Stimulated activated CD8-positive, alpha-beta memory T cell treated with anti-CD3 and anti-CD28 coated beads, Interleukin-2, amount 100 ng/mL, for 48 hours (primary cell): ENCODE results near the gene DUSP11.
"Not testable (repeated sequence)": the region's sequence is repeated elsewhere in the genome, so short reads cannot be mapped to it uniquely, and the experiment has no call there.

Experiments used
- DNase-seq, 2 donors: peaks; one replicate each; pipeline ENCODE4 v3.0.0-alpha.2; 2020; ENCODE audit warnings: low read depth in 2 of 2

Gene DUSP11

GRCh38 chr2:73717695-73718094 lies 62.2 kb downstream of the DUSP11 start:
- DNase-seq, result not testable (repeated sequence)

- no peak for DNase-seq
Observed at GRCh38 chr2:73717251-73717606, 62.7 kb downstream of the DUSP11 start.

- DNase-seq, result no peak
Observed at GRCh38 chr2:73716543-73717250, 63.2 kb downstream of the DUSP11 start.

GRCh38 chr2:73714091-73714490 lies 65.8 kb downstream of the DUSP11 start:
- DNase-seq, result no peak
